Measurements from ENCODE around the gene CCDC149.

GRCh38 chr4:24890561-24891126 lies 22.2 kb downstream of the CCDC149 start:
- TF ChIP-seq CTCF (conservative IDR thresholded peaks at IDR 0.05 in 1 of 2, IDR thresholded peaks at IDR 0.05 in 1 of 2; ENCODE audit: extremely low read depth in 1 of 2, insufficient read depth in 1 of 2, low read depth in 1 of 2, low read length in 2 of 2) (no peak), EZH2 (IDR thresholded peaks at IDR 0.05; ENCODE audit: borderline replicate concordance, low read length) (no peak)

Data from mammary epithelial cell (primary cell).